Erythroblast (primary cell): ENCODE measurements around the gene TEX2.
A peak's percentile ranks its signal among the peaks of the same experiment; 100 is the strongest.
"Not testable (repeated sequence)": the region's sequence is repeated elsewhere in the genome, so short reads cannot be mapped to it uniquely, and the experiment has no call there.

Experiments used
- DNase-seq, 2 experiments: peaks; one replicate each; lab custom pipeline; 2025; lab: John Stamatoyannopoulos, UW
- GATA1 ChIP-seq: IDR thresholded peaks from 2 replicates; pipeline ENCODE4 v1.6.1; 2011; ENCODE audit warnings: low read depth, mild to moderate bottlenecking, control low read depth, low read length, moderate library complexity
- POLR2A ChIP-seq: IDR thresholded peaks from 2 replicates; pipeline ENCODE4 v1.6.1; 2011; ENCODE audit warnings: mild to moderate bottlenecking, low read length

Gene TEX2

GRCh38 chr17:64219571-64219970, 43.5 kb downstream of the TEX2 start:
- DNase-seq = no peak
- TF ChIP-seq GATA1 = no peak

DNA sequence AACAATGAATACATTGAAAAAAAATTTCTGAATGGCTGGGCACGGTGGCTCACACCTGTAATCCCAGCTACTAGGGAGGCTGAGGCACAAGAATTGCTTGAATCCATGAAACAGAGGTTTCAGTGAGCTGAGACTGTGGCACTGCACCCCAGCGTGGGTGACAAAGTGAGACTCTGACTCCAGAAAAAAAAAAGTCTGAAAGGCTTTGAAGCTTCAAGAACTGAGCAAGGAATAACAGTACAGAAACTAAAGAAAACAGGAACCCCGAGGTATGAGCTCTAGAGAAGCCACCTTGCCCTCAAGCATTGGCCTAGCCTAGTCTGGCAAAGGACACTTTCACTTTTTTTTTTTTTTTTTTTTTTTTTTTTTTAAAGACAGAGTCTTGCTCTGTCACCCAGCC, 45.0 kb downstream of the TEX2 start:
- no peak for DNase-seq
- TF ChIP-seq POLR2A (no peak), GATA1 (no peak)

DNA sequence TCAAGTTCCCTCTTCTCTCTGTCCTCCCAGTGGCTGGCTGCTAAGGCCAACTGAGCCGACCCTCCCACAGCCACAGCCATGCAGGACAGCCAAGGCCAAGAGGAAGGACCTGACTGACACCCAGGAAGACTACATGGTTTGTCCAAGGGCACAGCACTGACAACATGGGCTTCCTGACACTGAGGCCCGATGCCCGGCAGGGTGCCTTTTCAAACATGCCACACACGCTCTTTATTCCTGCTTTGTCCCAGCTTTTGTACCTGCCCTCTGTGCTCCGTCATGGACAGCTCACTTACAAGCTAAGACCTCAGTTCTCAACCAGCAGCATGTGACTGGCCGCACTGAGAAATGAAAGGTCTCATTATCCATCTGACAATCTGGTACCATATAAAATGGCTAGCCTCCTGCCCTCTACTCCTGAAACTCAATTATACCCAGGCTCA, 45.8 kb downstream of the TEX2 start:
- TF ChIP-seq GATA1 = no peak
- no peak for TF ChIP-seq POLR2A
- no peak for DNase-seq

- TF ChIP-seq POLR2A (no peak), GATA1 (no peak)
- peak; percentile 67 to 77 for DNase-seq
These were observed 46.5 kb downstream of the TEX2 start for GRCh38 chr17:64216338-64217248.

GRCh38 chr17:64216000-64216337, 47.1 kb downstream of the TEX2 start:
- no peak for DNase-seq
- TF ChIP-seq POLR2A (no peak), GATA1 (no peak)

DNA sequence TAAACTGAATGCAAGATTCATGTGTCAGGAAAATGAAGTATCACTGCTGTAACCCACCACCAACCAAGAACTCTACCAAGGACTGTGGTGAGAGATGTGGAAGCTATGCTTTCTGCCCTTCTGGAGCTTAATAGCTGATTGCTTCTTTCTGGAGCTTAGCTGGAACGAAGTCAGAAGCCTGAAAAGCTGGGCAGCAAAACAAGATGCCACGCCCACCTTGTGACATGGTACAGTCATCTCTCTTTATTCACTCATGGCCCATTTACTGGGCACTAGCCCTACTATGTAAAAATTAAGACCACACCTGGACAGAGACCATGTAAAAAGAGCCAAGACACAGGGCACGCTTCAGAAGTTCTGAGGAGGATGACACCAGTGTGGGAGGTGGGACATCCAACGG, 48.1 kb downstream of the TEX2 start:
- DNase-seq = peak; percentile 69 to 77
- TF ChIP-seq POLR2A (no peak), GATA1 (no peak)

- TF ChIP-seq POLR2A = no peak
- TF ChIP-seq GATA1 = no peak
- peak; percentile 92 to 95 for DNase-seq
These were observed 48.9 kb downstream of the TEX2 start for GRCh38 chr17:64213995-64214811.

DNA sequence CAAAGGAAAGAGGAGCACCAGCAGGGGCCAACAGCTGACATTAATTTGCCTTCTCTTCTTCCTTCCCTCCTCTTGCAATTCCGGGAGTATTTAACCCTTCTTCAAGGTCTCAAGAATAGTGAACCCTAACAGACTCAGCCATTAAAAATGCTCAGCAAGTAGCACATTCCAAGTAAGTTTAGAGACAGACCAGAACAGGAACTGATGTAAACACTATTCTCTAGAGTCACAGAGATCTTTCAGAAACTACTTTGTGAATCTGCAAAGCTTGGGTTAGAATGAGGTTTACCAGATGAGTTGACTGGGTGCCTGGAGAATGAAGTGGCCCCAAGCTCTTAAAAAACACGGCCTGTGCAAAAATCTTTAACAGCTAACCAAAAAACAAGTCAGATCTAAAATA, 50.9 kb downstream of the TEX2 start:
- TF ChIP-seq GATA1 (no peak), POLR2A (no peak)
- DNase-seq = no peak

- no peak for DNase-seq
- TF ChIP-seq POLR2A (no peak), GATA1 (no peak)
These were observed 53.1 kb downstream of the TEX2 start for GRCh38 chr17:64209983-64210382.

DNA sequence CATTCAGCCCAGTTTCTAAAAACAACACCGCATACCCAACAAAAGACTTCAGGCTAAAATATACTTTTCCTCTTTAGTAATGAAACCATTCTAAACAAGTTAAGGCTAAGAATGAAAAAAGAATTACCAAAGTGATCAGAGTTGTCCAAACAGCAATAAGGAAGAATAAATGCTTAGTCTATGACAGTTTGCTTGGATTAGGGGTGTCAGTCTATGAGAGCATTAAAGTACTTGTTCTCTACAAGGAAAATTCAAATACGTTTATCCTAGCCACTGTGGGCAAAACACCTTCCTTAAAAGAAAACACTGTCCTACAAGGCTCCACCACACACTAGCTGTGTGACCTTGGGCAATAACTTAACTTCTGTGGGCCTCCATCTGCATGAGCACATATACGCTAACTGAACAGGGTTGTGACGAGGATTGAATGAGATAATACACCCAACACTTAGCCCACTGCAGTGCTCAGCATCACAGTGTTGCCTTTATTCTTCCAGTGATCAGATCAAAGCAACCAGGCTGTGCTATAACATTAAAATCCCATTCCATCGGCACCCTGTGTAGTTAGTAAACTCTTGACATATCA, 53.6 kb downstream of the TEX2 start:
- TF ChIP-seq POLR2A = no peak
- DNase-seq = no peak

DNA sequence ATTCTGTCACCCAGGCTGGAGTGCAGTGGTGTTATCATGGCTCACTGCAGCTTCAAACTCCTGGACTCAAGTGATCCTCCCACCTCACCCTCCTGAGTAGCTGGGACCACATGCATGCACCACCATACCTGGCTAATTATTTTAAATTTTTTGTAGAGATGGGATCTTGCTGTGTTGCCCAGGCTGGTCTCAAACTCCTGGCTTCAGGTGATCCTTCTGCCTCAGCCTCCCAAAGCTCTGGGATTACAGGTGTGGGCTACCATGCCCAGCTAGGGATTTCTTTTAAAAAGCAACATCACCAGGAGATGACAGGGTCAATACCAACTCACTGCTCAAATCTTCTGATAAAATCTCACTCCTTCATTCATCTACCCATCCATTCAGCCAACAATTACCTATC, 54.4 kb downstream of the TEX2 start:
- DNase-seq = not testable (repeated sequence)

DNA sequence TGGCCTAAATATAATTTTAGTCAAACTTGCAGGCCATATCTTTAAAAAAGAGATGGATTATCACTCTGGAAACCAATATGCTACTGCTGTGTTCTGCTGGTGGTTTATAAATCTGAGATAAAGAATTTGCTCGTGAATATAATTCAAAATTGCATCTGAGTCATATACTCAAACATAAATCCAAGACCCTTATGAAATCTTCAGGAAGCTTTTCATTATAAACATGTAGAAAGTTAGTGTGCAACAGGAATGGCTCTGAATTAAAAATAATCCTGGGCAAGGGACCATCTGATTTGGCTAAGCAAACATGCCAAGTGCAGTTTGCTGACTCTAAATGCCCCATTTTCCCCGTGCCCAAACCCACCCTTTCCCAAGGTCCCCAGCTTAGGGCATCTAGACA, 57.3 kb downstream of the TEX2 start:
- DNase-seq = no peak
- TF ChIP-seq GATA1 (no peak), POLR2A (no peak)

GRCh38 chr17:64203630-64204029, 59.4 kb downstream of the TEX2 start:
- no peak for DNase-seq
- TF ChIP-seq GATA1 (no peak), POLR2A (no peak)

- TF ChIP-seq GATA1 (no peak), POLR2A (no peak)
- DNase-seq = no peak
These were observed 60.2 kb downstream of the TEX2 start for GRCh38 chr17:64202683-64203344.
